GM18870 (cell line): ENCODE results near the gene CACNA1I.

Experiments used
- ATAC-seq: cut with Tn5 transposase; IDR thresholded peaks from one replicate; pipeline ENCODE4 v1.9.1; 2021; ENCODE audit warnings: moderate library complexity; ENCODE audit not compliant: unreplicated experiment

The CACNA1I gene

DNA sequence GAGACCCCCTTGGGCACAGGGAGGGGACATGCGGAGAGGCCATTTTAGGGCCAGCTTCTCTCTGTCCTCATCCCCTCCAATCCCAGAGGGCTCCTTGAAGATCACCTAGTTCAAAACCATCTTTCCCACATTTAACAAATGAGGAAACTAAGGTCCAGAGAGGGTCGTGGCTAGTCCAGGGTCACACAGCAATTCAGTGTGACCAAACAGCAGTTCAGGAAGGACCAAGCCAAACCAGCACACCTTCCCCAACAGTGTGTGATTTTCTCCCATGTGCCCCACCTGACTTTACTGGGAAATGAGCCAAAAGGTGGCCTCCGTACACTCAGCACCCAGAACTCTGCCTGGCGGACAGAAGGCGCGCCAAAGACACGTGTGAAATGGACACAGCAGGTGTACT, 51.3 kb downstream of the CACNA1I start:
- no peak for ATAC-seq

- no peak for ATAC-seq
These were observed 52.4 kb downstream of the CACNA1I start for GRCh38 chr22:39622881-39623367.

DNA sequence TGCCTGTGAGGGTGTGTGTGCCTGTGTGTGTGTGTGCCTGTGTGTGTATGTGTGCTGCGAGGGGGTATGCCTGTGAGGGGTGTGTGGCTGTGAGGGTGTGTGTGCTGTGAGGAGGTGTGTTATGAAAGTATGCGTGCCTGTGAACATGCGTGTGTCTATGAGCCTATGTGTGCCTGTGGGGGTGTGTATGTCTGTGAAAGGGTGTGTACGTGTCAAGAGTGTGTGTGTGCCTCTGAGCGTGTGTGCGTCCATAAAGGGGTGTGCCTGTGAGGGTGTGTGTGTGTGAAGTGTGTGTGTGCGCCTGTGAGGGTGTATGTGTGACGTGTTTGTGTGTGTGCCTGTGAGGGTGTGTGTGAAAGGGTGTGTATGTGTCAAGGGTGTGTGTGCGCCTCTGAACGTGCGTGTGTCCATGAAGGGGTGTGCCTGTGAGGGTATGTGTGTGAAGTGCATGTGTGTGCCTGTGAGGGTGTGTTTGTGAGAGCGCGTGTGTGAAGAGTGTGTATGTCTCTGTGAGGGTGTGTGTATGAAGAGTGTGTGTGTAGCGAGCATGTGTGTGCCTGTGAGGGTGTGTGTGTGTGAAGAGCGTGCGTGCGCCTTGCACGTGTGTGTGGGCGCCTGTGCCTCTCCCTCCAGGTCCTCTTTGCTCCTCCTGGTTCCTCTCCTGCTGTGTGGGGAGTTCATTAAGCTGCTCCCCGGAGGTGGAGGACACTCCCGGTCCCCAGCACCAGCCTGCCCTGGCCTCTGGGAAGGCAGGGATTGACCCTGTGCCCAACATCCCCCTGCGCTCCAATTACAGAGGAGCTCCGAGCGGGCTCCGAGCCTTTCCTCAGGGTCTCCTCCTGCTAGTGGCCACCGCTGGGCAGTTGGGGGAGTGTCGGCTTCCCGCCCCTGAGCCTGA, 53.3 kb downstream of the CACNA1I start:
- ATAC-seq: no peak

DNA sequence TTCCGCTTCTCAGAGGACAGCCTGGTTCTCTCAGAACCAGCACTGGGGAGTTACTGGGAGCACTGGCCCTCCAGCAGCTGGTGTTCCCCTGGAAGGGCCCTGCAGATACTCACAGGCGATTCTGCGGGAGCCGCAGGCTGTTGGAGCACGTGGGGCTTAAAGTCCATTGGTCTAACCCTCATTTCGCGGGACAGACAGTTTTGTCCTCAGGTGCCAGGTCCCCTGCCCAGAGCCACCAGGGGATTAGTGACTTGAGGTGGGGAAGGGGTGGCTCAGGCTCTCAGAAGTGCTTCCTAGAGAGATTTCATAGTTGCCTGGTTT, 53.9 kb downstream of the CACNA1I start:
- no peak for ATAC-seq

DNA sequence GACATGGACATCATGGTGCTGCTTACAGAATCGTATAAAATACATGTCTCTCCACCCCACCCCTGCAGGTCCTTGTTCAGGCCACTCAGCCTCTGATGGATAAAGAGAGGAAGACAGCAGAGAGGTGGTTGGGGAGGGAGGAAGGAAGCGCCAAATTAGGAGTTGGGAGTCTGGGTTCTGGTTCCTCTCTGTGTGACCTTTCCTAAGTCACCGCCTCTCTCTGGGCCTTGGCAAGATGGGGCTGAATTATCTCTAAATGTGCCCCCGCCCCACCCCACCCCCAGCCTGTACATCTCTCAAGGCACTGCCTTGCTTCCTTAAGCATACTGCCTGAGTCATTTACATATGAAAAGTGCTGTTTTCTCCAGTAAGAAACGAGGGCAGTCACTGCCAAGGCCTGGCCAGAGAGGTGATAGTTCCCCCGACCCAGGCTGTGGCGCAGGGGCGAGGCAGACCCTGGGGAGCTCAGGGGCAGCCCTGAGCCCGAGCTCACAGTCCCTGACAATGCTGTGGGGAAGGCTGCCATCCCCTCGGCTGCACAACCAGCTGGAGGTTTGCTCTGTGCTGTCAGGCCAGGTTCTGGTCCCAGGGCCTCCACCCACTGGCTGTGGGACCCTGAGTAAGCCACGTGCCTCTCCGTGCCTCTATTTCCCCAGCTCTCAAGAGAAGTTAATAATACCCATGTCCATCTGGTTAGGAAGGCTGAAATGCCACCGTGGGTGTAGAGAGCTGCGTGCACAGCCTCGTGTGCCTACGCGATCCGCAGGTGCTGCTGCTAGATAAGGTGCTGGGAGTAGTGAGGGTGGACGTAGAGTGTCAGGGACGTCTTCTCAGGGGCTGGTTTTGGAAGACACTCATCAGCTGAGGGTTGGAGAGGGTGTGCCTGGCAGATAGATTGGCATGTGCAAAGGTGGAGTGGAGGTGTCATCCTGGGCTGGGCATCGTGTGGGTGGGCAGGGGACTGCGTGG, 55.3 kb downstream of the CACNA1I start:
- ATAC-seq: no peak

- ATAC-seq: no peak
These were observed 56.7 kb downstream of the CACNA1I start for GRCh38 chr22:39627208-39627607.

GRCh38 chr22:39627865-39628562, 57.5 kb downstream of the CACNA1I start:
- no peak for ATAC-seq

- ATAC-seq: no peak
These were observed 58.1 kb downstream of the CACNA1I start for GRCh38 chr22:39628563-39629080.

GRCh38 chr22:39629851-39630250, 59.3 kb downstream of the CACNA1I start:
- ATAC-seq: no peak

- ATAC-seq: no peak
These were observed 60.2 kb downstream of the CACNA1I start for GRCh38 chr22:39630721-39631120.

DNA sequence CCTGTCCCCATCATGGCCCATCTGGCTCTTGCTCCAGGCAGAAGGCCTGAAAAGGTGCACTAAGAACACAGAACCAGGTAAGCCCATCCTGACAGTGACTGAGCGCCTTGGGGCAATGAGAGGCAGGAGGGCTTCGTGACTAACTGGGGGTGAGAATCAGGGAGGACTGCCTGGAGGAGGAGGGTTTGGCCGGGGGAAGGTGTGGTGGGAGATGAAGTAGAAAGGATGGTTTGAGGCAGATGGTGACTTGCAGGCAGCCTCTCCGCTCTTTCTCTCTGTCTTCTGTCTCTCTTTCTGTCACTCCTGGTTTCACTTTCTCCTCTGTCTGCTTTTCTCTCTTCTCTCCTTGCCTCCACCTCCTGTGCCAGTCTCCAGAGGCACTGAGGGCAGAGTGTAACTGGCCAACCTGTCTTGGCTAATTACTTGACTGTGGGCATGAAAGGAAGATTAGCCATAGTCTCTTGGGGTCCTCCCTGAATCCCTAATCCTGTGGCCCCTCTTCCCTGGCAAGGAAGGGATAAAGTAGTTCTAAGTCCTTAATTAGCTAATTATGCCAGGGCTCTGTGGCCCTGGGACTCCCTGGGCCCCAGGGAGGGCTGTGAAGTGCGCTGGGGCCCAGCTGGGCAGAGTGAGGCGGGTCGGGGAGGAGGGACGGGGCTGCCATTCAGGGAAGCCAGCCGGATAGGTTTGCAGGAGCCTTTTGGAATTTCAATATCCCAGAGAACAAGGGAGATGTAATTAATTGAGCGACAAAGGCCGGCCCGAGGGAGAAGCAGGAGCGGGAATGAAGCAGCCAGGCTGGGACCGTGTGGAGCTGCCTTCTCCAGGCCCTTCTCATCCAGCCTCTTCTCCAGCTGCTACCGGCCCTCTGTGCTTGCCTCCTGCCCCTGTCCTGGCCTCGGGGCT, 61.1 kb downstream of the CACNA1I start:
- ATAC-seq: no peak

GRCh38 chr22:39634530-39635405, 64.2 kb downstream of the CACNA1I start:
- ATAC-seq: no peak

GRCh38 chr22:39635719-39636118, 65.2 kb downstream of the CACNA1I start:
- ATAC-seq: no peak

- ATAC-seq: no peak
These were observed 68.4 kb downstream of the CACNA1I start for GRCh38 chr22:39638958-39639357.

DNA sequence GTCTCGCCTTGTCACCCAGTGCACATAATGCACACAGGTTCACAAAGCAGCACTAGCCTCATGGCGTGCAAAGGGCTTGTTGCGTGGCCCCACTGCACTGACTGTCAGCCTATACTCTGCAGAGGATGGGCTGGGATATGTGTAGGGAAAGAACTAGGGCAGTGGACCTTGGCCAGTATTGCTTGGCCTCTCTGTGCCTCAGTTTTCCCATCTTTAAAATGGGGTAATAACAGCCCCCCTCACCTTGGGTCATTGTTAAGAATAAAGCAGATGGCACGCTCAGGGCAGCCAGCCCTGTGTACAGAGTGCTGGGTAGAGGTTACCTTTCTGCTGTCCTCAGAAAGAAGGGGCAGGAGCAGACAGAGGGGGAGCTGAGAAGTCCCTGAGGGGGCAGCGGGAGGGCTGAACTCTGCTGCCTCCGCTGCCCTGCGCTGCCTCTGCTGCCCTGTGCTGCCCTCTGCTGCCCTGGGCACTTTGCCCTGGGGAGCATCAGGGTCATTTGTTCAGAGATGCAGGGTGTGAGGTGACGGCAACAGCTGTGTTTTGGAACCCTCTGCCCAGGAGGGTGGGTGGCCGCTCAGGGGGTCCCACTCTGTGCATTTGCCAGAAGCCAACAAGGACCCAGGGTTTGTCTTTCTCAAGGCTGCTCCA, 71.2 kb downstream of the CACNA1I start:
- no peak for ATAC-seq

DNA sequence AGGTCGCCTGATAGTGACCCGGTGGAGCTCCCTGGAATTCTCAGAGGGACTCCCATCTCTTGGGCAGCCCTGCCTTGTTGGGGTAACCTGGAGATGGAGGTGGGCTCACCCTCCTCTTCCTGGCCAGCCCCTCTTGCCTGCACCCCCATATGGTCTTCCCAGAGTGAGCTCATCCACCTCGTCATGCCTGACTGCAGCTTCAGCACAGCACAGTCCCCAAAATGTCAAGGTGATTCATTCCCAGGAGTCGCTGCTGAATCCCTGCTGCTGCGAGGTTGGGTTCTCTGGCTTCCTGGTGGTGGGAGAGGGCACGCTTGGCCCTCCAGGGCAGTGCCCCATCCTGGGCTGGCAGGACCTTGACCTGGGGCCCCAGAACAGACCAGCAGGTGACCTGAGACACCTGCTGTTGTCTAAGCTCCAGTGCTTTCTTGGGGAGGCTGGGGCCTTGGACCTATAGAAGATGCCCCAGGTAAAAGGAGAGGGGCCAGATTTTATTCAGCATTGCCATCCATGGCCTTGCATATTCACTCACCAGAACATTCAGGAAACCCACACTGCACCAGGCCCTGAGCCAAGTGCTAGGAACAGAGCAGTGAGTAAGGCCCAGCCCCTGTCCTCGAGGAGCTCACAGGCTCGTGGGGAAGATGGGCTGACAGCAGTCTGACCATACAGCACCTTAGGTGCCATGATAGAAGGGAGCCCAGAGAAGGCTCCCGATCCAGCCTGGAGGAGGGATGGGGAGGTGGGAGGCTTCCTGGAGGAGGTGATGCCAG, 72.9 kb downstream of the CACNA1I start:
- ATAC-seq: no peak

DNA sequence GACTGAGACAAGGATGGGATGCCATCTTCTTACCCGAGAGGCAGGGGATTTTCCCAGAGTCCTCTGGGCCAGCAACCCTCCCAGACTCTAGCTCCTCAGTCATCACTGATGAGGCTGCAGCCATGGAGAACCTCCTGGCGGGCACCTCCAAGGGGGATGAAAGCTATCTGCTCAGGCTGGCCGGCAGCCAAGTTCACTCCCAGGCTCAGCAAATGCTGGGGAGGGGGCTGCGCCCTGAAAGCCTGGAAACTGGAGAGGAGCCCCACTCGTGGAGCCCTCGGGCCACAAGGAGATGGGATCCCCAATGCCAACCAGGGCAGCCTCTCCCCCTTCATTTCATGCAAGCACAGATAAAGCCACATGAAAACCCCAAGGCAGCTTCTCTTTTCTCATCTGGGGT, 75.0 kb downstream of the CACNA1I start:
- ATAC-seq: no peak
